ENCODE results near the gene TXNRD1.
"Not testable (repeated sequence)": the region's sequence is repeated elsewhere in the genome, so short reads cannot be mapped to it uniquely, and the experiment has no call there.

TXNRD1 gene

DNA sequence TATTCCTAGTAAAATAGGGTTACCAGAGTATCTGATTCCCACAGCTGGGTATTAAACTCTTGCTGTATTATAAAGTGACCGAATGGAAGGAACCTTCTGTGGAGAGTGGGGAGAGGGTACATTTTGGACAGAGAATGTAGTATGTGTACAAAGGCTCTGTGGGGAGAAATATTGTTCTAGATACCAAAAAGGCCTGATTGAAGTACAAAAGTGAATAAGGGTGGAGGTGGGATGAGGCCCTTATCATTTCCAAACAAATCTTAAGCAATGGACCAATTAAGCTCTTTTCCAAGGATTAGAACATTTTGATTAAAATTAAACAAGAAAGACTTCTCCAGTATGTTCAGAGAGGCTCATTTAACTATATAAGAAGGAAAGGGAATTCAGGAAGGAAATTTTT lies 108.3 kb downstream of the TXNRD1 start:
- DNase-seq (ENCODE audit: low read depth, low spot score), result no peak

DNA sequence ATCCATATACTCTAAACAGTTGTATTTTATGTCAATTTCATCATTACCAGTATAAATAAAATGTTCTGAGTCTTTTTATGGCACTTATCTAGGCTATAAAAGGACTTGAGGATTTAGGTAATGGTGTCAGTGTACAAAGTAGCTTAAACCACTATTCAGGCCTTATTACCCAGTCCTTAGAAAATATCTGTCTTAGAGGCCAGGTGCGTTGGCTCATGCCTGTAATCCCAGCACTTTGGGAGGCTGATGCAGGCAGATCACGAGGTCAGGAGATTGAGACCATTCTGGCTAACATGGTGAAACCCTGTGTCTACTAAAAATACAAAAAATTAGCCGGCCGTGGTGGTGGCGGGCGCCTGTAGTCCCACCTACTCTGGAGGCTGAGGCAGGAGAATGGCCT lies 112.7 kb downstream of the TXNRD1 start:
- not testable (repeated sequence) for DNase-seq (ENCODE audit: low read depth, low spot score)

DNA sequence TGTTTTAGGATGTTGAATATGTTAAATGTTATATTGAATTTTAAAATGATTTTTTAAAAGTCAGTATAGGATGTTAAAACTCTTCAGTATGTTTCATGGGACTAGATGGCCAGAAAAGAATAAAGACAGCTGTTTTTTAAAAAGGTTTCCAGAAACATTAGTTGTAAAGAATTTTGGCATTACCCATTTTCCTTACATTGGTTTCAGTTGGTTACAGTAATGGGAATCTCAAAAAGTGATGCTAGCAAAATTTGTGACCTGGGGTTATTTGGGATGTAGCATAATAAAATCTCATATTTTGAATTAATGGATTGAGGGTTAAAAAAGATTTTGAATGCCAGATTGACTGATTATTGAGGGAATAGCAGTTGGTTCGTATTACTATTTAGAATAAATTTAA lies 113.2 kb downstream of the TXNRD1 start:
- DNase-seq (ENCODE audit: low read depth, low spot score), result no peak

GRCh38 chr12:104329707-104330532 lies 114.3 kb downstream of the TXNRD1 start:
- DNase-seq (ENCODE audit: low read depth, low spot score), result no peak

- DNase-seq (ENCODE audit: low read depth, low spot score), result no peak
These were observed 115.8 kb downstream of the TXNRD1 start for GRCh38 chr12:104331376-104331775.

- DNase-seq (ENCODE audit: low read depth, low spot score), result not testable (repeated sequence)
These were observed 116.7 kb downstream of the TXNRD1 start for GRCh38 chr12:104332273-104332672.

- DNase-seq (ENCODE audit: low read depth, low spot score), result no peak
These were observed 118.2 kb downstream of the TXNRD1 start for GRCh38 chr12:104333692-104334255.

DNA sequence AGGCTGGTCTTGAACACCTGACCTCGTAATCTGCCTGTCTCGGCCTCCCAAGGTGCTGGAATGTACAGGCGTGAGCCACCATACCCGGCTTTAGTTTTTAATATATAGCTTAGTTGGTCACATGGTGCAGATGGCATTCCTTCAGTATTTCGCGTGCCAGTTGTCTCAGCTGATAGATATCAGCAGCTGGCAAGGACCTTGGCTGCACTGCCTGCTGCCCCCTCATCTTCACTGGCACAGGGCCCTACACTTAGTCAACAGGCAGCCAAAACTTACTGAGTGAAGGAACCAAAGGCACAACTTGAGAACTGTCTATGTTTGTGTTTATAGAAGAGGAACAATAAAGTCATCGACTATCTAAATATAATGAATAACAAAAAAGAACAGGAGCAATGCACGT lies 119.0 kb downstream of the TXNRD1 start:
- DNase-seq (ENCODE audit: low read depth, low spot score), result no peak

GRCh38 chr12:104336115-104336514 lies 120.5 kb downstream of the TXNRD1 start:
- no peak for DNase-seq (ENCODE audit: low read depth, low spot score)

GRCh38 chr12:104337030-104337558 lies 121.5 kb downstream of the TXNRD1 start:
- no peak for DNase-seq (ENCODE audit: low read depth, low spot score)

DNA sequence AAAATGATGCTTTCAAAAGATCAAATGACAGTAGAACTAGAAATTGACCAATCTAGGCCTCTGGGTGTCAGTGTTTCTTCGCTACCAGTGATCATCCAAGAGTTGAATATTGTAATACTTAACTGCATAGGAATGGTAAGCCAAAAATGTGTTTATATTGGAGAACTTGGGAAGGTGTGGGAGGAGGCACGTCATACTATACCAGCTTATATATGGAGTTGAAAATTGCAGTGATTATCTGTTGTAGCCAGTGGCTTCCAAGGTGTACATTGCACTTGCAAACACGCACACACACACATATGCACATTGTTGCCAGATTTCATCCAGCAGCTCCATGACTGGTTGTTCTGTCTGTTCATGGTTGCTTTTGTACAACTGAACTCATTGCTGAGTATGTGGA lies 124.1 kb downstream of the TXNRD1 start:
- DNase-seq (ENCODE audit: low read depth, low spot score), result no peak

DNA sequence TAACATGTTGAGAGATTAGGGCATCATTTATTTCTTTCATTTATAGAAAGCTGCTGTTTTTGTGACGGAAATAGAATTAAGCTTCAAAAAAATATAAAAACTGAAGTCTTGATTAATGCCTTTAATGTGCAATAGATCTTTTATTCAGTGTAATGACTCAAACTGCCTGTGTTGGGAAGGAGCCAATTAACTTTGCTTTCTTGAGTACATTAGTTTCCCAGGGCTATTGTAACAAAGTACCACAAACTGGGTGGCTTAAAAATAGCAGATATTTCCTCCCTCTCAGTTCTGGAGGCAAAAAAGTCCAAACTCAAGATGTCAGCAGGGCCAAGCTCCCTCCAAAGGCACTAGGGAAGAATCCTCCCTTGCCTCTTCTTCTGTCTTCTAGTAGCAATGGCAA lies 124.6 kb downstream of the TXNRD1 start:
- DNase-seq (ENCODE audit: low read depth, low spot score), result no peak

DNA sequence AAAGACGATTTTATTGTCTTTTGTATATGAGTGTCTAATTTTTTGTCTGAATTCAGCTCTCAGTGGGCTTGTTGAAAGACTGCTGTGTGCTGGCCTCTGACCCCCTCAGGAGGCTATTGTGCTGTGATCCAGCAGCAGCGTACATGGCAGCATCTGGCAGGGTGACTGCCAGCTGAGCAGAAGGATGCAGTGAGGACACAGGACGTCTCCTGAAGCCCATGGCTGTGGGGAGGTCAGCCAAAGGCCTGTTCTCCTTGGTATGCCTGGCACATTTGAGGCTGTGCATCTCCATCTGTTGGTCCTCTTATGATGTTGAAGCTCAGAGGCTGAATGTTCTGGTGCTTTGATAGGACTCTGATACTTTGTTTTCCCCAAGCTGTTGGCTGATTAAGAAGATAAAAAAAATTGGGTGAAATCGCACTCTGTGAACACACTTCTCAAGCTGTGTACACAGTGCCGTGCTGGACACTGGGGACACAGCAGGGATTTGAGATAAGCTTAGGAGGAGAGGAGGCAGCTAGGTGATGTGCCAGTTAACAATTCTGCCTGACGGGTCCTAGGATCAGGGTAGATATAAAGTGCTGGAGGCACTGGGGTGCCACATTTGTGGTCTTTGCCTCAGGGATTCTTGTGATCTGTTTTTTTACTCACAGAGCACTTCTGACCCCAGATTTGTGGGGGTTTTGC lies 125.5 kb downstream of the TXNRD1 start:
- no peak for DNase-seq (ENCODE audit: low read depth, low spot score)

DNA sequence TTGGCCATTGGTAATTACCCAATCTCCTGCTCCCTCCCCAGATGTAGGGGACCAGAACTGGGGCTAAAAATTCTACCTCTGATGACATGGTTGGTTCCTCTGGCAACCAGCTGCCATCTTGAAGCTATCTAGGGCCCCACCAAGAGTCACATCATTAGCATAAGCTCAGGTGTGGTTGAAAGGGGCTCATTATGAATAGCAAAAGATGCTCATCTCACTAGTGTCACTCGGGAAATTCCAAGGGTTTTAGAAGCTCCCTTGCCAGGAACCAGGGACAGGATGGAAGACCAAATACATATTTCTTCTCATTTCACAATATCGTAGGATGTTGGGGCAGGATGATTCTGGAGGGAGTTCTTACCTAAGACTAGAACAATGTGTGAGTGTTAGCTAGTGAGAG lies 126.6 kb downstream of the TXNRD1 start:
- no peak for DNase-seq (ENCODE audit: low read depth, low spot score)

GRCh38 chr12:104342635-104343249 lies 127.2 kb downstream of the TXNRD1 start:
- DNase-seq (ENCODE audit: low read depth, low spot score), result no peak

GRCh38 chr12:104344682-104345081 lies 129.1 kb downstream of the TXNRD1 start:
- no peak for DNase-seq (ENCODE audit: low read depth, low spot score)

DNA sequence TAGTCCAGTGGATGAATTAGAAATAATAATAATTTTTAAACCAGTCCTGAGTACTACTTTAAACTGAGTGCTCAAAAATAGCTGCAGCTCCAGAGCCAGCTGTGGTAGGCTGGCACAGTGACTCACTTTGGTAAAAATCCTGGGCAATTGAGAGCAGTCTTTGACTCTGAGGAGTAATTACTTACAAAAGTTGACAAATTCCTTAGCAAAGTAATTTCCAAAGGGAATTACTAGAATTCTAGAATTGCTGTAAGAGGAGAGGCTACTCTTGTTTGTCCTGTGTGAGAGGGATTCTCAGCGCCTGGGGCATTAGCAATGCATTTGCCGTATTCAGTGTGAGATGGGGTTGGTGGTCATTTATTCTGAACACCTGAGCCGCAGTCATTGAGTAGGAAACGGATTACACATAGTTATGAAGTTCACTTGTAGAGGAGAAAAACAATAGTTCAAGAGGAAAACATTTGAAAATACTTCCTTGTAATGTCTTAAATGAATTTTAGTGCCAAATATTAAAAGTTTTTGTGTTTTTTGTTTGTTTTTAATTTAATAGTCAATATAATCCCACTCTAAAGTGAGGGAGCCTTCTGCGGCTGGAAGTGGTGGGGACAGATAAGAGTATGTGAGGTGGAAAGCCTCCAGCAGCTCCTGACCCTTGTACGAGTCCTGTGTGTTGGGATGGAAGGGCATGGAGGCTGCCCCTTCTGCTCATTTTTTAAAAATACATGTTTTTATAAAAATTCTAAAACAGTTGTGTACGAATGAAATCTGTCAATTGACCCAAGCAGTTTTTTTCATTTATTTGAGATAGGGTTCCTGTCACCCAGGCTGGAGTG lies 129.9 kb downstream of the TXNRD1 start:
- DNase-seq (ENCODE audit: low read depth, low spot score), result no peak

DNA sequence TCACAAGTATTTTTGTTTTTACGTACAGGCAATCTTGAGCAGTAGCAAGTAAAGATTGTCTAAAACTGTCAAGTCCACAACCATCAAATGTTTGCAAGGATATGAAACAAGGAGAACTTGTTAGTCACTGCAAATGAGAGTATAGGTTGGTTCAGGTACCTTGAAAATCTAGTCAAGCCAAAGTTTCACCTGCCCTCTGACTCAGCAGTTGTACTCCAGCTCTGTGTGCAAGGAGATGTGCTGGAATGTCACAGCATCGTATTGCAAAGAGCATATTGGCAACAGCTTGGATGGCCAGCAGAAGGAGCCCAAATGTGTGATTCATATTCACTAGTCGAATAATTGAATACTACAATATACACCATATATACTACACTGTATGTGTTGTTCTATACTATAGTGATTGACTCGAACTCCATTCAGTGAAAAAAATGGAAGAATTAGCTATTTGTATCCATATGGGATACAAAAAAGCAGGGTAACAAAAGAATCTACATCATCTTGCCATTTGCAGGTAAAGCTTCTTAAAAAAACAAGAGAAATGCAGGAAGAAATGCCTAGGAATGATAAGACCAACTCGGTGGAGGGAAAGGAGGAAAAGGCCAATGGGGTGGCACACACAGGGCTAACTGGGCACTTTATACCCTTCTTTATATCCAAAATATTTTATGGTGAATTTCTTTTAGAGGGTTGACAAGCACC lies 131.9 kb downstream of the TXNRD1 start:
- no peak for DNase-seq (ENCODE audit: low read depth, low spot score)

- no peak for DNase-seq (ENCODE audit: low read depth, low spot score)
These were observed 132.9 kb downstream of the TXNRD1 start for GRCh38 chr12:104348283-104348993.

GRCh38 chr12:104348994-104349494 lies 133.5 kb downstream of the TXNRD1 start:
- DNase-seq (ENCODE audit: low read depth, low spot score), result no peak
